SKM-1 (cell line): Measurements from ENCODE around the gene LIG3.
"Not testable (repeated sequence)": the region's sequence is repeated elsewhere in the genome, so short reads cannot be mapped to it uniquely, and the experiment has no call there.

Experiments used
- DNase-seq: peaks from one replicate; lab custom pipeline; 2025; ENCODE audit not compliant: unreplicated experiment; lab: John Stamatoyannopoulos, UW

The LIG3 gene

GRCh38 chr17:34980353-34980680 is at the start of gene LIG3:
TSS of gene LIG3 (plus strand) at chr17:34980512. CDS start at chr17:34983006, 2,494 bp downstream.
- DNase-seq, result peak; percentile 78

GRCh38 chr17:34950780-34951179 is 29.5 kb upstream of the LIG3 start:
- DNase-seq, result not testable (repeated sequence)

GRCh38 chr17:34958438-34958837 is 21.9 kb upstream of the LIG3 start:
- DNase-seq, result no peak

- DNase-seq, result peak; percentile 82
Observed at GRCh38 chr17:34961093-34961911, 19.0 kb upstream of the LIG3 start, which contains the start of the genes CCT6B and ZNF830. TSS of gene CCT6B (minus strand) at chr17:34961460. CDS start at chr17:34961393, 67 bp downstream. TSS of gene ZNF830 (plus strand) at chr17:34961540. CDS start at chr17:34961567, 27 bp downstream.

GRCh38 chr17:34974179-34974578 is 6.1 kb upstream of the LIG3 start:
- no peak for DNase-seq

- no peak for DNase-seq
Observed at GRCh38 chr17:34974794-34975785, 5.2 kb upstream of the LIG3 start.

- DNase-seq, result no peak
Observed at GRCh38 chr17:34979153-34979552, 1.2 kb upstream of the LIG3 start.

- DNase-seq, result no peak
Observed at GRCh38 chr17:34979650-34980352, 511 bp upstream of the LIG3 start.

- peak; percentile 82 for DNase-seq
Observed at GRCh38 chr17:34980681-34981537, 597 bp downstream of the LIG3 start.

GRCh38 chr17:34981538-34982241 is 1.4 kb downstream of the LIG3 start:
- no peak for DNase-seq

- DNase-seq, result no peak
Observed at GRCh38 chr17:34987232-34987631, 6.9 kb downstream of the LIG3 start.

GRCh38 chr17:34988644-34989043 is 8.3 kb downstream of the LIG3 start:
- DNase-seq, result no peak

- no peak for DNase-seq
Observed at GRCh38 chr17:34989473-34989872, 9.2 kb downstream of the LIG3 start.

- no peak for DNase-seq
Observed at GRCh38 chr17:34990921-34991365, 10.6 kb downstream of the LIG3 start.

GRCh38 chr17:34991606-34992005 is 11.3 kb downstream of the LIG3 start:
- no peak for DNase-seq

GRCh38 chr17:34993031-34993430 is 12.7 kb downstream of the LIG3 start:
- DNase-seq, result no peak

- DNase-seq, result no peak
Observed at GRCh38 chr17:34996422-34997285, 16.3 kb downstream of the LIG3 start.

GRCh38 chr17:34997355-34997862 is 17.1 kb downstream of the LIG3 start:
- DNase-seq, result no peak
